Uterus (tissue), 2 donors: ENCODE data around the gene FBXO34.

Experiments
- POLR2A ChIP-seq, 2 donors: fragments of 450-650 bp; IDR thresholded peaks; one replicate each; pipeline ENCODE4 v1.6.1; 2016; ENCODE audit warnings: antibody characterized with exemption in 2 of 2, mild to moderate bottlenecking in 1 of 2, moderate library complexity in 1 of 2
- TF ChIP-seq, protein P1 (sequence below), 4 experiments: fragments of 200-600 bp in 2 of 4; fragments of 450-650 bp in 2 of 4; sonication (generic) in 2 of 4; IDR thresholded peaks; one replicate each; pipeline ENCODE4 v1.5.1; 2016 to 2019; ENCODE audit warnings: antibody characterized with exemption in 4 of 4, mild to moderate bottlenecking in 2 of 4, moderate library complexity in 1 of 4

- TF ChIP-seq, protein P1, sequence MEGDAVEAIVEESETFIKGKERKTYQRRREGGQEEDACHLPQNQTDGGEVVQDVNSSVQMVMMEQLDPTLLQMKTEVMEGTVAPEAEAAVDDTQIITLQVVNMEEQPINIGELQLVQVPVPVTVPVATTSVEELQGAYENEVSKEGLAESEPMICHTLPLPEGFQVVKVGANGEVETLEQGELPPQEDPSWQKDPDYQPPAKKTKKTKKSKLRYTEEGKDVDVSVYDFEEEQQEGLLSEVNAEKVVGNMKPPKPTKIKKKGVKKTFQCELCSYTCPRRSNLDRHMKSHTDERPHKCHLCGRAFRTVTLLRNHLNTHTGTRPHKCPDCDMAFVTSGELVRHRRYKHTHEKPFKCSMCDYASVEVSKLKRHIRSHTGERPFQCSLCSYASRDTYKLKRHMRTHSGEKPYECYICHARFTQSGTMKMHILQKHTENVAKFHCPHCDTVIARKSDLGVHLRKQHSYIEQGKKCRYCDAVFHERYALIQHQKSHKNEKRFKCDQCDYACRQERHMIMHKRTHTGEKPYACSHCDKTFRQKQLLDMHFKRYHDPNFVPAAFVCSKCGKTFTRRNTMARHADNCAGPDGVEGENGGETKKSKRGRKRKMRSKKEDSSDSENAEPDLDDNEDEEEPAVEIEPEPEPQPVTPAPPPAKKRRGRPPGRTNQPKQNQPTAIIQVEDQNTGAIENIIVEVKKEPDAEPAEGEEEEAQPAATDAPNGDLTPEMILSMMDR (IDR thresholded peaks at IDR 0.05), result no peak
- TF ChIP-seq POLR2A (IDR thresholded peaks at IDR 0.05), result no peak
Observed at GRCh38 chr14:55341781-55342180, 70.6 kb downstream of the FBXO34 start.
